NB4 (cell line): ENCODE results near the gene OBSCN.

Source experiments
- CTCF ChIP-seq: IDR thresholded peaks from one replicate; pipeline ENCODE4 v1.5.1; 2012; ENCODE audit warnings: low read depth, low read length
- MAX ChIP-seq: IDR thresholded peaks from 2 replicates; pipeline ENCODE4 v1.6.1; 2011; ENCODE audit warnings: low read depth, low read length

- TF ChIP-seq CTCF (no peak), MAX (no peak)
Measured at GRCh38 chr1:228321895-228322294, 114.1 kb downstream of the OBSCN start.
